H1 (cell line): ENCODE data around the gene CHST13. TPM values are rescaled to one million over a fixed set of nuclear protein-coding genes. Genes with fewer than 3 reads are reported as not detected.

Source experiments
- CTCF ChIA-PET: fragments of 300-600 bp; sonication (Branson Sonifier 250); formaldehyde crosslinking; loops from one replicate; lab custom pipeline; 2021; ENCODE audit not compliant: partially characterized antibody; lab: Charles Lee
- POLR2A ChIA-PET: fragments of 300-600 bp; sonication (Branson Sonifier 250); formaldehyde crosslinking; loops from one replicate; lab custom pipeline; 2021; ENCODE audit warnings: inconsistent platforms; ENCODE audit not compliant: partially characterized antibody; lab: Charles Lee
- DNase-seq, 2 experiments: peaks; one replicate each; pipeline versions ENCODE4 v3.0.0 to v3.0.0-alpha.2; 2010 to 2022; ENCODE audit warnings: low spot score in 2 of 2, low read depth in 1 of 2, mixed read lengths in 1 of 2
- FAIRE-seq: peaks from 2 replicates; lab custom pipeline; 2011; peaks lifted over from hg19 to GRCh38; lab: Jason Lieb, UNC
- H2AFZ ChIP-seq: 2 replicates; pipeline ENCODE4 v1.8.1; 2012; ENCODE audit warnings: low read length, inconsistent platforms
- H2AK5ac ChIP-seq: 2 replicates; pipeline ENCODE4 v1.6.1; 2013; ENCODE audit warnings: low read depth, low read length
- H2BK120ac ChIP-seq: replicated peaks from 2 replicates; pipeline ENCODE3; 2013; ENCODE audit warnings: low read depth, low read length, inconsistent platforms
- H2BK12ac ChIP-seq: 2 replicates; pipeline ENCODE4 v1.6.1; 2013; ENCODE audit warnings: low read depth, low read length
- H2BK15ac ChIP-seq: 2 replicates; pipeline ENCODE4 v1.6.1; 2013; ENCODE audit warnings: low read length
- H2BK20ac ChIP-seq: 2 replicates; pipeline ENCODE4 v1.6.1; 2013; ENCODE audit warnings: low read length
- H2BK5ac ChIP-seq: 2 replicates; pipeline ENCODE4 v1.6.1; 2013; ENCODE audit warnings: low read depth, low read length
- H3K14ac ChIP-seq: 2 replicates; pipeline ENCODE4 v1.6.1; 2013; ENCODE audit warnings: inconsistent platforms; ENCODE audit not compliant: insufficient read length
- H3K18ac ChIP-seq: 2 replicates; pipeline ENCODE4 v1.6.1; 2013; ENCODE audit warnings: low read length; ENCODE audit errors: extremely low read depth
- H3K23ac ChIP-seq: 2 replicates; pipeline ENCODE4 v1.6.1; 2013; ENCODE audit warnings: inconsistent platforms; ENCODE audit not compliant: insufficient read length
- H3K23me2 ChIP-seq: 2 replicates; pipeline ENCODE4 v1.6.1; 2013; ENCODE audit warnings: low read depth, low read length
- H3K27ac ChIP-seq: 2 replicates; pipeline ENCODE4 v1.6.1; 2011; ENCODE audit warnings: low read depth, low read length, inconsistent platforms
- H3K27me3 ChIP-seq, 4 experiments: replicated peaks in 1 of 4; 1 replicate in 1 of 4; 2 replicates in 3 of 4; pipeline versions ENCODE4 v1.6.1 to v1.8.1; 2011 to 2013; ENCODE audit warnings: low read length in 3 of 4, mild to moderate bottlenecking in 3 of 4, inconsistent platforms in 2 of 4, mixed read lengths in 2 of 4, moderate library complexity in 1 of 4; ENCODE audit not compliant: control insufficient read depth in 3 of 4, insufficient read depth in 3 of 4; ENCODE audit errors: extremely low read depth in 1 of 4
- H3K36me3 ChIP-seq, 4 experiments: 2 replicates each; pipeline versions ENCODE4 v1.6.1 to v1.8.1; 2011 to 2013; ENCODE audit warnings: mild to moderate bottlenecking in 4 of 4, low read length in 3 of 4, moderate library complexity in 2 of 4, control low read depth in 1 of 4, inconsistent platforms in 1 of 4; ENCODE audit not compliant: insufficient read depth in 4 of 4, control insufficient read depth in 2 of 4
- H3K4ac ChIP-seq: replicated peaks from 2 replicates; pipeline ENCODE3; 2013; ENCODE audit warnings: low read length, low read depth, mixed read lengths, inconsistent platforms; ENCODE audit not compliant: insufficient read length
- H3K4me1 ChIP-seq, 4 experiments: replicated peaks in 1 of 4; 1 replicate in 1 of 4; 2 replicates in 3 of 4; pipeline versions ENCODE4 v1.6.1 to v1.8.1; 2011 to 2013; ENCODE audit warnings: low read length in 3 of 4, inconsistent platforms in 2 of 4, mixed read lengths in 1 of 4; ENCODE audit not compliant: insufficient read depth in 4 of 4, control insufficient read depth in 3 of 4
- H3K4me2 ChIP-seq, 2 experiments: 2 replicates each; pipeline versions ENCODE4 v1.6.1 to v1.8.1; 2011 to 2013; ENCODE audit warnings: low read depth in 2 of 2, low read length in 2 of 2, control low read depth in 1 of 2, inconsistent platforms in 1 of 2, mild to moderate bottlenecking in 1 of 2; ENCODE audit not compliant: insufficient read depth in 1 of 2
- H3K4me3 ChIP-seq, 4 experiments: fragments of 200-600, 300-600 bp in 1 of 4; sonication (generic), shearing (Covaris generic), sonication (Bioruptor Twin) in 1 of 4; 2 replicates each; pipeline versions ENCODE4 v1.5.1 to v1.8.1; 2011 to 2016; ENCODE audit warnings: low read length in 4 of 4, low read depth in 3 of 4, control low read depth in 2 of 4, inconsistent platforms in 2 of 4, mild to moderate bottlenecking in 2 of 4, mixed read lengths in 1 of 4, moderate library complexity in 1 of 4; ENCODE audit not compliant: insufficient read depth in 2 of 4; ENCODE audit errors: extremely low read depth in 1 of 4
- H3K56ac ChIP-seq: replicated peaks from 2 replicates; pipeline ENCODE3; 2013; ENCODE audit warnings: low read depth, mild to moderate bottlenecking, mixed read lengths, low read length, inconsistent platforms; ENCODE audit not compliant: insufficient read length
- H3K79me1 ChIP-seq: 2 replicates; pipeline ENCODE4 v1.6.1; 2013; ENCODE audit warnings: low read depth, low read length, control low read depth
- H3K79me2 ChIP-seq, 2 experiments: 2 replicates each; pipeline versions ENCODE4 v1.6.1 to v1.8.1; 2012 to 2013; ENCODE audit warnings: low read length in 2 of 2, mild to moderate bottlenecking in 2 of 2, inconsistent platforms in 1 of 2; ENCODE audit not compliant: insufficient read depth in 2 of 2, control insufficient read depth in 1 of 2
- H3K9ac ChIP-seq, 4 experiments: replicated peaks in 1 of 4; 1 replicate in 1 of 4; 2 replicates in 3 of 4; pipeline versions ENCODE4 v1.6.1 to v1.8.1; 2011 to 2013; ENCODE audit warnings: low read depth in 3 of 4, low read length in 3 of 4, control low read depth in 2 of 4, mild to moderate bottlenecking in 2 of 4, moderate library complexity in 2 of 4, inconsistent platforms in 1 of 4; ENCODE audit errors: extremely low read depth in 1 of 4
- H3K9me3 ChIP-seq, 2 experiments: 2 replicates each; pipeline versions ENCODE4 v1.6.1 to v1.8.1; 2012 to 2013; ENCODE audit warnings: mild to moderate bottlenecking in 2 of 2, moderate library complexity in 2 of 2, control low read depth in 1 of 2, inconsistent platforms in 1 of 2, low read depth in 1 of 2, low read length in 1 of 2, mixed read lengths in 1 of 2; ENCODE audit not compliant: insufficient read depth in 2 of 2
- H4K20me1 ChIP-seq, 2 experiments: replicated peaks in 1 of 2; 2 replicates each; pipeline versions ENCODE3 to v1.8.1; 2011 to 2013; ENCODE audit warnings: inconsistent platforms in 2 of 2, low read length in 2 of 2, mild to moderate bottlenecking in 1 of 2; ENCODE audit not compliant: insufficient read depth in 2 of 2, control insufficient read depth in 1 of 2
- H4K5ac ChIP-seq: 2 replicates; pipeline ENCODE4 v1.6.1; 2013; ENCODE audit warnings: low read length, low read depth, mixed read lengths, inconsistent platforms; ENCODE audit not compliant: insufficient read length
- H4K8ac ChIP-seq: 2 replicates; pipeline ENCODE4 v1.8.0; 2013; ENCODE audit warnings: mild to moderate bottlenecking, moderate library complexity, low read length, inconsistent platforms; ENCODE audit not compliant: insufficient read depth; ENCODE audit errors: extremely low read depth
- H4K91ac ChIP-seq: replicated peaks from 2 replicates; pipeline ENCODE3; 2013; ENCODE audit warnings: low read length, mixed read lengths, inconsistent platforms; ENCODE audit not compliant: insufficient read length
- BACH1 ChIP-seq: IDR thresholded peaks from 2 replicates; pipeline ENCODE4 v1.6.1; 2012; ENCODE audit warnings: low read length, improper control_type of control experiment
- NRF1 ChIP-seq: IDR thresholded peaks from 2 replicates; pipeline ENCODE4 v1.6.1; 2011; ENCODE audit warnings: mild to moderate bottlenecking, low read depth, low read length, improper control_type of control experiment
- TBP ChIP-seq: IDR thresholded peaks from 2 replicates; pipeline ENCODE4 v1.6.1; 2011; ENCODE audit warnings: low read depth, low read length, improper control_type of control experiment
- WGBS, 2 experiments: shearing (Covaris generic) in 1 of 2; methylation state at CpG; one replicate each; pipeline versions ENCODE4 v1.1.6 to v1.1.7; 2013 to 2015; ENCODE audit warnings: low lambda C conversion rate in 2 of 2, mixed read lengths in 2 of 2, inconsistent platforms in 1 of 2, low coverage in 1 of 2, missing lambda C conversion rate in 1 of 2; ENCODE audit not compliant: insufficient replicate concordance in 2 of 2, insufficient coverage in 1 of 2, insufficient read length in 1 of 2; ENCODE audit errors: extremely low coverage in 1 of 2, missing lambda C conversion rate in 1 of 2; 5-methylcytosine and 5-hydroxymethylcytosine counted together
- polyA plus RNA-seq, 7 experiments: library from polyadenylated mRNA; depleted of rRNA in 3 of 7; stranded (reverse) in 5 of 7; unstranded in 2 of 7; fragments of >200 nt in 5 of 7; fragments of 200-250 nt in 2 of 7; gene quantifications; 1 replicate in 5 of 7; 2 replicates in 1 of 7; 4 replicates in 1 of 7; pipeline versions ENCODE4 v1.2.1 to v1.2.3, GENCODE V29; 2011 to 2013; ENCODE audit warnings: missing spikeins in 2 of 7, mixed read lengths in 2 of 7
- total RNA-seq: library from RNA; stranded (reverse); fragmentation: NEBNext Ultra II Directional; extraction: Animal tissue kit (Norgen Biotek cat#: 25700); gene quantifications from 2 replicates; pipeline ENCODE4 v1.2.1, GENCODE V29; 2021
- TF ChIP-seq, protein P1 (sequence below): IDR thresholded peaks from 2 replicates; pipeline ENCODE4 v1.6.1; 2012; ENCODE audit warnings: low read length, inconsistent platforms

CHST13 gene
- total and polyA plus RNA-seq, 2 of the 8 experiments (the other 6 are each of a cell fraction or from before 2014, with no cell fraction given): 5.4 to 11.7 TPM

DNA sequence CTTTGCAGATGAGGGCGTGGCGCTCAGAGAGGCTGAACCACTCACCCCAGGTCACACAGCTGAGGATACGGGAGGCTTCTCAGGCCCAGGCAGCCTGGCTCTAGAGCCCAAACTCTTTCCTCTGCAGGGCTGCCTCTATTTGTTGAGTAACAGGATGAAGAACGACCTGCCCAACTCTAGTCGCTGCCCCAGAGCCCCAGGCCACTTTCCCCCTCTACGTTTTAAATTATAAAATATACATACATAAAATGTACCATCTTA is 29.1 kb upstream of the CHST13 start:
- Histone ChIP-seq H2BK20ac (no peak overlapping the region), H4K91ac (no peak overlapping the region), H2BK12ac (no peak overlapping the region), H3K79me2 (no peaks in the 10 kb centered on the region), H3K36me3 (no peaks in the 10 kb centered on the region), H3K4me2 (no peak overlapping the region), H3K9me3 (no peaks in the 10 kb centered on the region), H3K27me3 (no peaks in the 10 kb centered on the region), H4K8ac (no peak overlapping the region), H3K14ac (no peak overlapping the region), H2AK5ac (no peak overlapping the region), H3K4me1 (peaks cover 0 to 16% (median 9%) of the 10 kb centered on the region in 4 experiments; a peak in 6 of 7 replicates), H3K27ac (no peak overlapping the region), H3K56ac (no peak overlapping the region), H3K79me1 (no peaks in the 10 kb centered on the region), H2AFZ (no peak overlapping the region), H2BK15ac (no peak overlapping the region), H2BK5ac (no peak overlapping the region), H3K23ac (no peak overlapping the region), H4K5ac (no peak overlapping the region), H4K20me1 (no peaks in the 10 kb centered on the region), H3K9ac (no peak overlapping the region), H3K4me3 (no peak overlapping the region), H3K4ac (no peak overlapping the region), H3K18ac (no peak overlapping the region), H3K23me2 (0 out of 2 replicates have a peak, but pooled peaks cover 1% of the 10 kb centered on the region), H2BK120ac (no peak overlapping the region)
- FAIRE-seq (no peak), DNase-seq (no peak)
- CTCF ChIA-PET: interaction anchor here (1.3 kb wide), 1 partner anchor 28 kb away, joined by 5 read pairs; no protein-coding TSS in a partner anchor
- 92% methylated on average over 6 of the region's 6 CpGs; no CpG with 5 or more reads in 1 of the 2 experiments for WGBS, 2 experiments
- POLR2A ChIA-PET: no interaction called here
- TF ChIP-seq TBP (no peak), NRF1 (no peak), BACH1 (no peak)
- TF ChIP-seq, protein P1, sequence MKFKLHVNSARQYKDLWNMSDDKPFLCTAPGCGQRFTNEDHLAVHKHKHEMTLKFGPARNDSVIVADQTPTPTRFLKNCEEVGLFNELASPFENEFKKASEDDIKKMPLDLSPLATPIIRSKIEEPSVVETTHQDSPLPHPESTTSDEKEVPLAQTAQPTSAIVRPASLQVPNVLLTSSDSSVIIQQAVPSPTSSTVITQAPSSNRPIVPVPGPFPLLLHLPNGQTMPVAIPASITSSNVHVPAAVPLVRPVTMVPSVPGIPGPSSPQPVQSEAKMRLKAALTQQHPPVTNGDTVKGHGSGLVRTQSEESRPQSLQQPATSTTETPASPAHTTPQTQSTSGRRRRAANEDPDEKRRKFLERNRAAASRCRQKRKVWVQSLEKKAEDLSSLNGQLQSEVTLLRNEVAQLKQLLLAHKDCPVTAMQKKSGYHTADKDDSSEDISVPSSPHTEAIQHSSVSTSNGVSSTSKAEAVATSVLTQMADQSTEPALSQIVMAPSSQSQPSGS: no peak
